ENCODE data around the gene ANKFN1.

ANKFN1 gene

GRCh38 chr17:56451629-56452028, 298.4 kb downstream of the ANKFN1 start:
- DNase-seq, result no peak

DNA sequence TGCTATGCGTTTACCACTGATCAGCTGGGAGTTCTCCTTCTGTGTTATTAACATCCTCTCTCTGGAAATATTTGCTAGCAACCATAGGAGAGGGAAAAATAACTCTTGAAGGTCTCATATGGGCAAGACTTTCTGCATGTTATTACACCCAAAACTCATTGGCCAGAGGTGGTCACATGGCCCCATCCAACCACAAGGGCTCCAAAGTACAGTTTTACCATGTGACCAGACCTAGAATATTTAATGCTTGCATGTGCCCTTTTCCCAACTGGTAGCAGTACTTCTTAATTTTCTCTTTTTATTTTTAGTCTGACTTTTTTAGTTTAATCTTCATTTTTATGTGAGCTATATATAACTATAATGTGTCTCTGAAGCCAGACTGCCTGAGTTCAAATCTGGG, 299.2 kb downstream of the ANKFN1 start:
- no peak for DNase-seq

DNA sequence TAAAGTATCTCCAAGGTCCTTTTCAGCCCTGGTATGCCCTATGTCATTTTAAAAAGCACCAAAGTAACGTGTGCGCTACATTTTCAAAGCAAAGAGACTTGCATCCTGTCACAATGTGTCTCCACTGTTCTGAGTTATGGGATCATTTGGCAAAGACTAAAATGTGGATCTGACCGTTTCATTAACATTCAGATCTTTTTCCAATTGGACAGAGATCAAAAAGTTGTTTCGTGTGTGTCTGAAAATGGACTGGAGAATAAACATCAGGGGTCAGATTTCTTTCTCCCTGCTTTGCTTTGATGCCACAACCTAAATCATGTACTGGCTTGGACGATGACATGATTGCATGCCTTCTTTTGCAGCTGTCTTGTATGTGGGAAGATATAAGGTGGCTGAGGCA, 304.2 kb downstream of the ANKFN1 start:
- DNase-seq, result no peak

- DNase-seq, result no peak
These were observed 312.6 kb downstream of the ANKFN1 start for GRCh38 chr17:56465886-56466285.

- no peak for DNase-seq
These were observed 315.6 kb downstream of the ANKFN1 start for GRCh38 chr17:56468840-56469239.

- DNase-seq, result no peak
These were observed 318.4 kb downstream of the ANKFN1 start for GRCh38 chr17:56471696-56472095.

DNA sequence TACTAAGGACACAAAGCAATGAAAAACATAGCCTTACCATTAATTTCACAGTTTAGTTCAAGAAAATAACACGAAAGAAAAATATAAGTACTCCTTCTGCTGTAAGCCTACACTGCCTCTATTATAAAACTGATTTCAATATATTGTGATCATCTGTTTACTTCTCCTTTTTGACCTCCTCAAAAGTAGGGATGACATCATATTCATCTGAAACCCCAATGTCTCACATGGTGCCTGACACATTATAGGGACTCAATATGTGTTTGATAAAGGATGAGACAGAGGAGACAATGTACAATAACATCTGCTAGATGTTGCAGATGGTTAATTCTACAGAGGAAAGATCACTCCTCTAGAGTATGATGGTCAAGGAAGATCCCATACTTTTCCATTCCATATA, 321.8 kb downstream of the ANKFN1 start:
- no peak for DNase-seq

GRCh38 chr17:56478836-56479447, 325.7 kb downstream of the ANKFN1 start:
- peak; percentile 35 for DNase-seq

GRCh38 chr17:56480501-56480900, 327.2 kb downstream of the ANKFN1 start:
- DNase-seq, result no peak

DNA sequence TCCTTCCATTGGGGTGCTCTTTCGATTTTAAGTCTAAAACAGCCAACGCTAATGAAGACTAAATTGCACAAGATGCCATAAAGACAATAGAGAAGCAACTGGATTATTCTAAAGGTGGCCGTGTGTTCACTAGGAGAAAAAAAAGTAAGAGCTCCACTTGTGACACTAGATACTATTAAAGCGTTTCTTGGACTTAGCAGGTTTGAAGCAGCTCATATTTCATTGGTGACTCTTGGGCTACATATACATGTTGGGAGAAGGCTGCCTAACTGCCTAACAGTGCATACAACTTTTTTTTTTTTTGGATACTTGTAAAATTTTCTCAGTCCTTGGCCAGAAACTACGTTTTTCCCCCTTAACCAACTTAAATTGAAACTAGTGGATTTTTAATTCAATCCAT, 328.4 kb downstream of the ANKFN1 start:
- no peak for DNase-seq

DNA sequence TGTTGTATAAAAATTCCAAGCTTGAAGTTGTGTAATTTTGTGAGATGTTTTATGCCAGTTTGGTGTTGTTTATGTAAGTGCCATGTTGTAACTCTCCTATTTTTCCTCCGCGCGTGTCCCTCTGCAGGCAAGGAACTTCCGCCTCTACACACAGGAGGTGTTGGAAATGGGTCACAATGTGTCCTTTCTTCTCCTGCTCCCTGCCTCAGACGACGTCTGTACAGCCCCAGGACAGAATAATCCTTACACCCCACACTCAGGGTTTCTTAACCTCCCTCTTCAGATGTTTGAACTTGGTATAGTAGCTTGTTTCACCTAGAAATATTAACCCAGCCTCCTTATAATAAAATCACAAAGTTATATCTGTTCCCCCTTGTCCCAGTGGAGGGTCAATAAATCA, 329.0 kb downstream of the ANKFN1 start:
- no peak for DNase-seq

DNA sequence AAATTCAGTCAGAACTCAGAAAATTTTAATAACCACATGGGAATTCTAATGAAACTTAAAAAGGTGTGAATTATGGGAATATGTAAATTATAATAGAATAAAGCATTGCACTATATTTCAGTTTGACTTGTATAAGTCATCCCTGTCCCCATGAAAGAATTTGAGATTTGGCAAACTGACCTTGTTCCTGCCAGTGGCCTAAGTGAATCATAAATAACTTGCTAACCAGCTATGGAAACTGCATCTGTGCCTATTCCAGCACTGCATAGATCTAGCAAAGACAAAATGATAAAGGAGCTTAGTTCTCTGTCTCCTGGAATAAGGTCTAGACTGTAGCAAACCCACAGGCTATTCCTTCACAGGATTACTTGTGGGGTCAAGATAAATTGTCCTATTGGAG, 333.5 kb downstream of the ANKFN1 start:
- no peak for DNase-seq

GRCh38 chr17:56488800-56489199, 335.5 kb downstream of the ANKFN1 start:
- no peak for DNase-seq

GRCh38 chr17:56489980-56490379, 336.7 kb downstream of the ANKFN1 start:
- DNase-seq, result no peak

GRCh38 chr17:56495556-56495955, 342.3 kb downstream of the ANKFN1 start:
- no peak for DNase-seq

- no peak for DNase-seq
These were observed 343.9 kb downstream of the ANKFN1 start for GRCh38 chr17:56497132-56497531.

DNA sequence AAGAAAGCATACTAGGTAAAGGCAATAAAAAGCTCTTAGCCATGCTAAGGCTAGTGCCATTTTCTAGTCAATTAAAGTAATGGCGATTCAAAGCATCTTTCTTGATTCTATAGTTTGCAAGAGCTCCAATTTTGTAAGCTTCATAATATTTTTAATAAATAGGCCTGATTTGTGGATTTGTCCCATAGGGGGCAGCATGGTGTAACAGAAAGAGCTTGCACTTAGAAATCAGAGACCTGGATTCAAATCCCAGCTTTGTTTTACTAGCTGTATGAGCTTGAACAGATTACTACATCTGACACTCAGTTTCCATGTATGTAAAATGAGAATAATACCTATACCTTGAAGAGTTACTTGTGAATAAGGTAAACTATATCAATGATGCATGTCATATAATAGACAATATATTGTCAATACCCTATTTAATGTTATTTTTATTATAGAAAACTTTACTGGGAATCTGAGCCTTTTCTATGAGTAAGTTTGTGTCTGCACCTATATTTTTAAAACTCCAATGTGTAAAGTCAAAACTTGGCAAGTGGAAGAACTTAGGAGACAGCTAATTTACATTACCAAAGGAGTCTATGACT, 346.6 kb downstream of the ANKFN1 start:
- peak; percentile 23 for DNase-seq

GRCh38 chr17:56502120-56502654, 348.9 kb downstream of the ANKFN1 start:
- DNase-seq, result no peak

DNA sequence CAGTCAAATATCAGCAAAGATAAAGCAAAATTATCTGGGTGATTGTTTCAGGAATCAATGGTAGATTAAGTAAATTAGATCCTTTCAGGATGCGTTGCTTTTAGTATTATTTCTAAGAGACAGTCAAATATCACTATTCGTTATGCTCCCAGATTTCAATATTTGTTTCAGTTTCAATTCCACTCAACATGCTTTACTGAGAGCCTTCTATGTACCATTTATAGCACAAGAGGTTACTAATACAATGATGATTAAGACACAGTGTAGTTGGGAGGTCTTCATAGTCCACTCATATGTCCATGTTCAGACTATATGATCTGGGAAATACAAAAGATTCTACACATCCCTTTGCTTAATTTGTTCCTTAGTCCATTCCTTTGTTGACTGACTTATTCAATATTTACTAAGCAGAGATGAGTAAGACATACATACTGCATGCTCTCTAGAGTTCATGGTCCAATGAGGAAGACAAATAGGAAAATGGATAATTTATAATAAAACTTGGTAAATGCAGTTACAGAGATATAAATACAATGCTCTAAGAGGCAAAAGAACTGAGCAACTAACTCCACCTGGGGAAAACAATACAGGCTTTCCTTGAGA, 352.0 kb downstream of the ANKFN1 start:
- DNase-seq, result no peak

DNA sequence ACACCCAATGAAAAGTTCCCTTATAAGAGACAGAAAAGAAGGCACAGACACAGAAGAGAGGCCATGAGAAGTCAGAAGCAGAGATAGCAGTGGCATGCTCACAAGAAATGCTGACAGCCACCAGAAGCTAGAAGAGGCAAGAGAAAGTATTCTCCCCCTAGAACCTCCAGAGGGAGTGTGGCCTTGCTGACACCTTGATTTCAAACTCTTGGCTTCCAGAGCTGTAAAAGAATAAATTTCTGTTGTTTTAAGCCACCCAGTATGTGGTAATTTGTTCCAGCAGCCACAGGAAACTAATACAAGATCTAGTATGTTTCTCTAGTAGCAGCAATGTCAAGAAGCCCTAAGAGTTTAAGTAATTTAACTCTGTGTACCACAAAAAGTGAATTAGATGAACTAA, 353.1 kb downstream of the ANKFN1 start:
- DNase-seq, result no peak

DNA sequence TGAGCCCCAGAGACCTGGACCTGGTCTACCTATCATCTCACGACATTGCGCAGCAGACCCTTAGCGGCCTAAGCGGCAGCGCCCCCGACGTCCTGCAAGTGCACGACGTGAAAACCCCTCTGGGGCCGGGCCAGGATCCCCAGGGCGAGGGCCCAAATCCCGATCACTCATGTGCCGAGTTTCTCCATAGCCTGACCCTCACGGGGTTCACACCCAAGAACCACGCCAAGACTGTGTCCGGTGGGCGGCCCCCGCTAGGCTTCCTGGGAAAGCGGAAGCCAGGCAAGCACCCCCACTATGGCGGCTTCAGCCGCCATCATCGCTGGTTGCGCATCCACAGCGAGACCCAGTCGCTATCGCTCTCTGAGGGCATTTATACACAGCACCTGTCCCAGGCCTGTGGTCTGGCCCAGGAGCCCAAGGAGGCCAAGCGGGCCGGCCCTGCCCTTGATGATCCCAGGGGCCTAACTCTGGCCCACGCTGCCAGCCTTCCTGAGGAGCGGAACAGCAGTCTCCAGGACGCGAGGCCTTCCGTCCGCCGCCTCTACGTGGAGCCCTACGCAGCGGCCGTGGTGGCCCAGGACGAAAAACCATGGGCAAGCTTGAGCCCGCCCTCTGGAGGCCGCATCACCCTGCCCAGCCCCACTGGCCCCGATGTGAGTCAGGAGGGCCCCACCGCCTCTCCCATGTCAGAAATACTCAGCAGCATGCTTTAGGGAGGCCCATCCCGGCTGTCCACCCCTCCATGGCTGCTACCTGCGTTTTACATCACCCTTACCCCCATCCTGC, 357.5 kb downstream of the ANKFN1 start:
- no peak for DNase-seq

DNA sequence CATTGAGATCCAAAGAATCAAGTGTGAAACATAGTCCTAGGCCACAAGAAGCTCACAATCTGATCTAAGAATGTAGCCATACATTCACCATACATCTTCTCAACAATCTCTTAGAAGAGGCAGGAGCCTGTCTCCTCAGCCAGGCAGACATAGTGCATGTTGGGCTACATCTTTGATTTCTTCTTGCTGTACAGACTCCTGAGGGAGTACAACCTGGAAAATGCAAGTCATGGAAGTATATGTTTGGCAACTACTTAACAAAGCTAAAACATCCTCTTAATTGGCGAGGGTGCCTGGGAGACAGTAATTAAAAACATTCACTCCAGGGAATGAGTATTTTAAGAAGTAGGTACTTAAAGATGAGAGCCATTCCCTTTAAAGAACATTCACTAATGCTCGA, 361.0 kb downstream of the ANKFN1 start:
- DNase-seq, result no peak

DNA sequence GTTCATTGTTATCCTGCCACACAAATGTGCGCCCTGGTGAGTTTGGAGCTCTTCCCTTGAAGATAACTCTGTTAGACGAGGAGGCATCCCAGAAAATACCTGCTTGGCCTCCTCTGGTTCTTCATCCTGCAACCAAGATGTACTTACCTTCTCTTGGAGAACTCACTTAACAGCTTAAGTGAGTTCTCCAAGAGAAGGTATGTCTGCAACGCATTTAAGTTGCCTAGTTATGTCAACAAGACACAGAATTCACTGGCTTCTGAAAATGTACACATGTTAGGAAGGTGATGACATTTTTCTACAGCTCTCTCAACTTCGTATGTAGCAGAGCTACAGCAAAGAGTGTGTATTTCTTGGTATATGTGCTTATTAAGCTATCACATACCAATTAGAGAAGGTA, 361.6 kb downstream of the ANKFN1 start:
- DNase-seq, result no peak

All from activated CD4-positive, alpha-beta T cell treated with anti-CD3 and anti-CD28 coated beads, Interleukin-2, amount 50 U/mL, for 16 hours (primary cell).